Epithelial cell of proximal tubule (primary cell): ENCODE results near the gene RGS3. TPM values are rescaled to one million over a fixed set of nuclear protein-coding genes. Genes with fewer than 3 reads are reported as not detected.

ENCODE experiments used
- DNase-seq: peaks from one replicate; pipeline ENCODE4 v3.0.0-alpha.2; 2011; ENCODE audit warnings: low read depth
- H3K4me3 ChIP-seq: 2 replicates; pipeline ENCODE4 v1.5.1; 2011; ENCODE audit warnings: low read depth, mild to moderate bottlenecking, low read length
- total RNA-seq: library from RNA; depleted of rRNA; stranded (reverse); fragments of >200 nt; gene quantifications from 2 replicates; pipeline ENCODE4 v1.2.3, GENCODE V29; 2015
- TF ChIP-seq, protein P1 (sequence below): conservative IDR thresholded peaks from 2 replicates; pipeline ENCODE4 v1.5.1; 2012; ENCODE audit warnings: low read depth, mild to moderate bottlenecking, low read length

The RGS3 gene
- total RNA-seq, 1 donor from 2014 or later, result 79.2 TPM

- TF ChIP-seq, protein P1, sequence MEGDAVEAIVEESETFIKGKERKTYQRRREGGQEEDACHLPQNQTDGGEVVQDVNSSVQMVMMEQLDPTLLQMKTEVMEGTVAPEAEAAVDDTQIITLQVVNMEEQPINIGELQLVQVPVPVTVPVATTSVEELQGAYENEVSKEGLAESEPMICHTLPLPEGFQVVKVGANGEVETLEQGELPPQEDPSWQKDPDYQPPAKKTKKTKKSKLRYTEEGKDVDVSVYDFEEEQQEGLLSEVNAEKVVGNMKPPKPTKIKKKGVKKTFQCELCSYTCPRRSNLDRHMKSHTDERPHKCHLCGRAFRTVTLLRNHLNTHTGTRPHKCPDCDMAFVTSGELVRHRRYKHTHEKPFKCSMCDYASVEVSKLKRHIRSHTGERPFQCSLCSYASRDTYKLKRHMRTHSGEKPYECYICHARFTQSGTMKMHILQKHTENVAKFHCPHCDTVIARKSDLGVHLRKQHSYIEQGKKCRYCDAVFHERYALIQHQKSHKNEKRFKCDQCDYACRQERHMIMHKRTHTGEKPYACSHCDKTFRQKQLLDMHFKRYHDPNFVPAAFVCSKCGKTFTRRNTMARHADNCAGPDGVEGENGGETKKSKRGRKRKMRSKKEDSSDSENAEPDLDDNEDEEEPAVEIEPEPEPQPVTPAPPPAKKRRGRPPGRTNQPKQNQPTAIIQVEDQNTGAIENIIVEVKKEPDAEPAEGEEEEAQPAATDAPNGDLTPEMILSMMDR, result no peak
- DNase-seq, result no peak
- H3K4me3 ChIP-seq, result no peak overlapping the region
Observed at GRCh38 chr9:113474360-113475028, 11.0 kb downstream of the RGS3 start.

GRCh38 chr9:113475031-113475430, 11.5 kb downstream of the RGS3 start:
- no peak for DNase-seq
- no peak overlapping the region for H3K4me3 ChIP-seq
- TF ChIP-seq, protein P1, result no peak

GRCh38 chr9:113475992-113476391, 12.5 kb downstream of the RGS3 start:
- TF ChIP-seq, protein P1, result no peak
- no peak overlapping the region for H3K4me3 ChIP-seq
- no peak for DNase-seq

DNA sequence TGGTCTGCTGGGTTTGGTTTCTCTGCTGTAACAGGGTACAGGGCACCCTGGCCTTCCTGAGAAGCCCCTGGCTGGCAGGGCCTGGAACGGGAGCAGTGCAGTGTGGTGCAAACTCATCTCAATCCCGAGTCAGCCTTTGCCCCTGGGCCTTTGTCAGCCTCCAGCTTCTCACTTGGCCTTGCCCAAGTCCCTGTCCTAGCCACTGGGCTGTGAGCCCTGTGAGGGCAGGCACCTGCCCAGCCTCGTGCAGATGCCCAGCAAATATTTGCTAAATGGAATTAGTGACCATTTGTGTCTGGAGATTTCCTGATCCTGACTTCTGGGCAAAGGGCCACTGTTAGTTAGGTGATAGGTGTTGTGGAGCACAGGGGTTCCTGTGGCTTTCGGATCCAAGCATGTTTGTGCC, 13.0 kb downstream of the RGS3 start:
- H3K4me3 ChIP-seq, result no peak overlapping the region
- TF ChIP-seq, protein P1, result no peak
- DNase-seq, result no peak

DNA sequence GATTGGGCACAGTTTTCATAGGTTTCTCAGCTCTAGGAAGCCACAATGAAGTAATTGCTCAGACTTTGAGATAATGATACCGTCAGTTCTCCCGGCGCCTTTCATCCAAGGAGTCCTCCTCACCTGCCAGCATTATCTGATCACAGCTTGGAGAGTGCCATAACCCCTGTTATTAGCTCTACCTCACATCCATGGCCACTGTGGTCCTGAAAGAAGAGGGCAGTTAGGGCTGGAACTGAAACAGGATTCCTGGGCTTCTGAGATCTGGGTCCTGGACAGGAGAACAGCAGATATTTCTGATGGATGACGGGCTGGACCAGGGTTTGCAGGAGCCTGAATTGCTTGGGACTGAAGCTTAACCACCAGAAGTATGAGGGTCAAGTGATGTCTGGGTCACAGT, 13.5 kb downstream of the RGS3 start:
- no peak overlapping the region for H3K4me3 ChIP-seq
- no peak for DNase-seq
- TF ChIP-seq, protein P1, result no peak

- TF ChIP-seq, protein P1, result no peak
- H3K4me3 ChIP-seq, result no peak overlapping the region
- no peak for DNase-seq
Observed at GRCh38 chr9:113477661-113478060, 14.1 kb downstream of the RGS3 start.

DNA sequence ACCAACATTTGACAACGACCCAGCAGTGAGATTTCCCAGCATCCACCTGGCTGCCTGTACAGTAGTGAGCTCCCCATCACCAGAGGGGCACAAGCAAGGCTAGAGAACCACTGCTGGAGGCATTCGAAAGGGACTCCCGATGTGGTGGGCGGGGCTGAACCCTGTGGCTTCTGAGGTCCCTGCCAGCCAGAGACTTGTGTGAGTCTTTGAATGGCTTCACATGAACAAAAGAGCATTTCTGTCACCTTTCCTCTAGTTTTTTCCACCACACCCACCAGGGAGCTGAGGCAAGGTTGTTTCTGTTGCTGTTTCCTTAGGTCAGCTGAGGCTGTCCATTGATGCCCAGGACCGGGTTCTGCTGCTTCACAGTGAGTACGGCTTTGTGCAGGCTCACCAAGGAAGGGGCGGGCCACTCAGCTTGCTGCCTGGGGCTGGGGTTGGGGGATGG, 15.7 kb downstream of the RGS3 start:
- DNase-seq, result no peak
- TF ChIP-seq, protein P1, result no peak
- no peak overlapping the region for H3K4me3 ChIP-seq
